ENCODE data around the gene MRE11. TPM values are rescaled to one million over a fixed set of nuclear protein-coding genes. Genes with fewer than 3 reads are reported as not detected.

The MRE11 gene
- total RNA-seq, 2 experiments from 2014 or later: 42.6 to 62.1 TPM

DNA sequence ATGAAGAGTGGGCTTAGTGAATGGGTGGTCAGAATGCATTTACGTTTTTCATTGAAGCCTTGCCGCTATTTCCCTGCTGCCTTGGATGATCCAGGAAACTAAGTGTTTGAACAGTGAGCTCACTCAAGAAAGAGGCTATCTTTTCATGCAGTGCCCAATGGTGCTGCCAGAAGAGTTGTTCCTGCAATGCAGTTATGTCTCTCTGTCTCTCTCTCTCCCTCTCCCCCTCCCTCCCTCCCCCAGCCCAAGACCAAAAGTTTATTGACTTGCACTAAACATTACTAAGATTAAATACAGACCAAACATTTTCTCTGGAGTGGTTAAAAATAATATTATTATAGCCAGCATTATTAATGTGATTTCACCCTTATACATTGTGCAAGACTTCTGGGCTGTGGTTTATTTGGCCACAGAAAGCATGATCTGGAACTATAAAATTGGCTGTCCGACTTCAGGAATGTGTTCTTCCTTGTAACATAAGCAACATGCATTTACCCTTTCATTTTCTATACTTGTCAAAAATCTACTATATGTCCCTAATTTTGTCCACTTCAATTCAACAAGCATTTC, 43.5 kb upstream of the MRE11 start:
- Histone ChIP-seq H3K4me1 (ENCODE audit: insufficient read depth, low read length, poor library complexity, severe bottlenecking) (no peaks in the 10 kb centered on the region), H3K79me2 (ENCODE audit: insufficient read depth, low read depth, low read length) (no peaks in the 10 kb centered on the region), H3K4me3 (ENCODE audit: low read depth, low read length, poor library complexity, severe bottlenecking) (no peak overlapping the region), H3K27ac (ENCODE audit: low read depth, low read length, poor library complexity, severe bottlenecking) (no peak overlapping the region), H2AFZ (ENCODE audit: low read length) (no peak overlapping the region), H3K9me3 (ENCODE audit: low read length) (no peaks in the 10 kb centered on the region), H3K4me2 (ENCODE audit: low read length) (no peak overlapping the region), H3K36me3 (ENCODE audit: insufficient read depth, low read length) (no peaks in the 10 kb centered on the region), H4K20me1 (ENCODE audit: insufficient read depth, low read length) (no peaks in the 10 kb centered on the region), H3K9me2 (ENCODE audit: insufficient read depth, low read length) (no peaks in the 10 kb centered on the region)
- ChIA-PET POLR2A (interaction anchor here (0.7 kb wide), 1 partner anchor 254 kb away, joined by 3 read pairs; no protein-coding TSS in a partner anchor), CTCF (ENCODE audit: unreplicated experiment) (no interaction called here)
- TF ChIP-seq, protein P1, sequence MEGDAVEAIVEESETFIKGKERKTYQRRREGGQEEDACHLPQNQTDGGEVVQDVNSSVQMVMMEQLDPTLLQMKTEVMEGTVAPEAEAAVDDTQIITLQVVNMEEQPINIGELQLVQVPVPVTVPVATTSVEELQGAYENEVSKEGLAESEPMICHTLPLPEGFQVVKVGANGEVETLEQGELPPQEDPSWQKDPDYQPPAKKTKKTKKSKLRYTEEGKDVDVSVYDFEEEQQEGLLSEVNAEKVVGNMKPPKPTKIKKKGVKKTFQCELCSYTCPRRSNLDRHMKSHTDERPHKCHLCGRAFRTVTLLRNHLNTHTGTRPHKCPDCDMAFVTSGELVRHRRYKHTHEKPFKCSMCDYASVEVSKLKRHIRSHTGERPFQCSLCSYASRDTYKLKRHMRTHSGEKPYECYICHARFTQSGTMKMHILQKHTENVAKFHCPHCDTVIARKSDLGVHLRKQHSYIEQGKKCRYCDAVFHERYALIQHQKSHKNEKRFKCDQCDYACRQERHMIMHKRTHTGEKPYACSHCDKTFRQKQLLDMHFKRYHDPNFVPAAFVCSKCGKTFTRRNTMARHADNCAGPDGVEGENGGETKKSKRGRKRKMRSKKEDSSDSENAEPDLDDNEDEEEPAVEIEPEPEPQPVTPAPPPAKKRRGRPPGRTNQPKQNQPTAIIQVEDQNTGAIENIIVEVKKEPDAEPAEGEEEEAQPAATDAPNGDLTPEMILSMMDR (conservative IDR thresholded peaks at IDR 0.05; ENCODE audit: low read length): no peak
- TF ChIP-seq EZH2phosphoT487 (IDR thresholded peaks at IDR 0.05; ENCODE audit: borderline replicate concordance, low read depth, low read length): no peak
- DNase-seq (ENCODE audit: low spot score): no peak
- intact Hi-C loops (cut with micrococcal nuclease; ENCODE audit: unreplicated experiment): no loop called here
- BruUV-seq (replicated peaks): no TSS peak

DNA sequence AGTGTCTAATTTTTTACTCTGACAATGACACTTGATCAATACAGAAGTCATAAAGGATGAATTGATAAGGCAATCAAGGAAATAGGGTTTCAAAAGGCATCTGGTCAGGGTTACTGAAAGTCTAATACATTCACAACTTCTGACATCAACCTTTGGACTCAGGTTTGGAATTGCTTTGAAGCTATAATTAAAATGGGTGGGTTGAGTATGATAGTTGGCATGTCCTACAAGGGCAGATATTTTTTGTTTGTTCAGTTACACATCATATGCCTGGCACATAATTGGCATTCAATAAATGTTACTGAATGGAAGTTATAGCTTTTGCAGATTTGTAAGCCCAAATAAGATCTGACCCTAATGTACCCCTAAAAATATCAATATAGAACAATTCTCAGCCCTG, 42.7 kb upstream of the MRE11 start:
- no TSS peak for BruUV-seq (replicated peaks)
- ChIA-PET CTCF (ENCODE audit: unreplicated experiment) (no interaction called here), POLR2A (interaction anchor here (0.7 kb wide), 1 partner anchor 255 kb away, joined by 3 read pairs; no protein-coding TSS in a partner anchor)
- TF ChIP-seq EZH2phosphoT487 (IDR thresholded peaks at IDR 0.05; ENCODE audit: borderline replicate concordance, low read depth, low read length): no peak
- TF ChIP-seq, protein P1 (conservative IDR thresholded peaks at IDR 0.05; ENCODE audit: low read length): no peak
- no peak overlapping the region for H3K27ac ChIP-seq (ENCODE audit: low read depth, low read length, poor library complexity, severe bottlenecking)
- no peaks in the 10 kb centered on the region for H3K9me2 ChIP-seq (ENCODE audit: insufficient read depth, low read length)
- H3K4me1 ChIP-seq (ENCODE audit: insufficient read depth, low read length, poor library complexity, severe bottlenecking): no peaks in the 10 kb centered on the region
- intact Hi-C loops (cut with micrococcal nuclease; ENCODE audit: unreplicated experiment): no loop called here
- H2AFZ ChIP-seq (ENCODE audit: low read length): no peak overlapping the region
- DNase-seq (ENCODE audit: low spot score): no peak
- no peak overlapping the region for H3K4me3 ChIP-seq (ENCODE audit: low read depth, low read length, poor library complexity, severe bottlenecking)
- no peak overlapping the region for H3K4me2 ChIP-seq (ENCODE audit: low read length)
- no peaks in the 10 kb centered on the region for H3K36me3 ChIP-seq (ENCODE audit: insufficient read depth, low read length)
- H4K20me1 ChIP-seq (ENCODE audit: insufficient read depth, low read length): no peaks in the 10 kb centered on the region
- H3K9me3 ChIP-seq (ENCODE audit: low read length): no peaks in the 10 kb centered on the region
- H3K79me2 ChIP-seq (ENCODE audit: insufficient read depth, low read depth, low read length): no peaks in the 10 kb centered on the region

- no peaks in the 10 kb centered on the region for H3K79me2 ChIP-seq (ENCODE audit: insufficient read depth, low read depth, low read length)
- BruUV-seq (replicated peaks): no TSS peak
- CTCF ChIA-PET (ENCODE audit: unreplicated experiment): no interaction called here
- H3K4me3 ChIP-seq (ENCODE audit: low read depth, low read length, poor library complexity, severe bottlenecking): no peak overlapping the region
- no peak for DNase-seq (ENCODE audit: low spot score)
- no peak overlapping the region for H2AFZ ChIP-seq (ENCODE audit: low read length)
- POLR2A ChIA-PET: no interaction called here
- H4K20me1 ChIP-seq (ENCODE audit: insufficient read depth, low read length): no peaks in the 10 kb centered on the region
- intact Hi-C loops (cut with micrococcal nuclease; ENCODE audit: unreplicated experiment): no loop called here
- TF ChIP-seq, protein P1 (conservative IDR thresholded peaks at IDR 0.05; ENCODE audit: low read length): no peak
- H3K9me2 ChIP-seq (ENCODE audit: insufficient read depth, low read length): no peaks in the 10 kb centered on the region
- H3K4me1 ChIP-seq (ENCODE audit: insufficient read depth, low read length, poor library complexity, severe bottlenecking): no peaks in the 10 kb centered on the region
- H3K27ac ChIP-seq (ENCODE audit: low read depth, low read length, poor library complexity, severe bottlenecking): no peak overlapping the region
- no peak overlapping the region for H3K4me2 ChIP-seq (ENCODE audit: low read length)
- no peaks in the 10 kb centered on the region for H3K9me3 ChIP-seq (ENCODE audit: low read length)
- no peaks in the 10 kb centered on the region for H3K36me3 ChIP-seq (ENCODE audit: insufficient read depth, low read length)
These were observed 40.3 kb upstream of the MRE11 start for GRCh38 chr11:94533696-94534630.

All from OCI-LY7 (cell line).